Astrocyte (in vitro differentiated cells and primary cell): ENCODE data around the gene IFT74. TPM values are rescaled to one million over a fixed set of nuclear protein-coding genes. Genes with fewer than 3 reads are reported as not detected.

Source experiments
- DNase-seq: peaks from one replicate; pipeline ENCODE4 v3.0.0-alpha.2; 2010; ENCODE audit warnings: low read depth
- FAIRE-seq: peaks from 2 replicates; lab custom pipeline; 2011; peaks lifted over from hg19 to GRCh38; lab: Jason Lieb, UNC
- H2AFZ ChIP-seq: 2 replicates; pipeline ENCODE4 v1.6.0; 2012; ENCODE audit warnings: low read depth, low read length, inconsistent platforms
- H3K27ac ChIP-seq: 2 replicates; pipeline ENCODE4 v1.5.1; 2011; ENCODE audit warnings: low read depth, low read length, inconsistent platforms
- H3K27me3 ChIP-seq: 2 replicates; pipeline ENCODE4 v1.6.0; 2011; ENCODE audit warnings: low read length, inconsistent platforms; ENCODE audit not compliant: insufficient read depth
- H3K36me3 ChIP-seq: 2 replicates; pipeline ENCODE4 v1.5.1; 2011; ENCODE audit warnings: low read length, inconsistent platforms; ENCODE audit not compliant: insufficient read depth
- H3K4me1 ChIP-seq: 2 replicates; pipeline ENCODE4 v1.5.1; 2011; ENCODE audit warnings: low read length, inconsistent platforms; ENCODE audit not compliant: insufficient read depth
- H3K4me2 ChIP-seq: 2 replicates; pipeline ENCODE4 v1.6.0; 2012; ENCODE audit warnings: low read length, inconsistent platforms
- H3K4me3 ChIP-seq: 2 replicates; pipeline ENCODE4 v1.5.1; 2011; ENCODE audit warnings: low read depth, mild to moderate bottlenecking, low read length, inconsistent platforms; ENCODE audit not compliant: insufficient read depth
- H3K79me2 ChIP-seq: 2 replicates; pipeline ENCODE4 v1.6.0; 2012; ENCODE audit warnings: mild to moderate bottlenecking, low read length, inconsistent platforms; ENCODE audit not compliant: insufficient read depth
- H3K9ac ChIP-seq: 2 replicates; pipeline ENCODE4 v1.6.0; 2012; ENCODE audit warnings: mild to moderate bottlenecking, low read length, inconsistent platforms
- H3K9me3 ChIP-seq: 2 replicates; pipeline ENCODE4 v1.5.1; 2012; ENCODE audit warnings: low read depth, mild to moderate bottlenecking, low read length, inconsistent platforms; ENCODE audit not compliant: insufficient read depth
- H4K20me1 ChIP-seq: 2 replicates; pipeline ENCODE4 v1.6.0; 2012; ENCODE audit warnings: low read length, inconsistent platforms; ENCODE audit not compliant: insufficient read depth
- H3K27ac Mint-ChIP-seq: one replicate; pipeline ENCODE4 v1.8.0; 2021; ENCODE audit warnings: mild to moderate bottlenecking, mixed read lengths; ENCODE audit not compliant: unreplicated experiment
- H3K27me3 Mint-ChIP-seq: one replicate; pipeline ENCODE4 v1.8.0; 2021; ENCODE audit warnings: low read depth, mixed read lengths; ENCODE audit not compliant: unreplicated experiment
- H3K36me3 Mint-ChIP-seq: one replicate; pipeline ENCODE4 v1.8.0; 2021; ENCODE audit warnings: low read depth, mixed read lengths; ENCODE audit not compliant: unreplicated experiment
- H3K4me1 Mint-ChIP-seq: one replicate; pipeline ENCODE4 v1.8.0; 2021; ENCODE audit warnings: low read depth, mixed read lengths; ENCODE audit not compliant: unreplicated experiment
- H3K4me3 Mint-ChIP-seq: one replicate; pipeline ENCODE4 v1.8.0; 2021; ENCODE audit warnings: mild to moderate bottlenecking, moderate library complexity, mixed read lengths; ENCODE audit not compliant: unreplicated experiment
- H3K9me3 Mint-ChIP-seq: one replicate; pipeline ENCODE4 v1.8.0; 2021; ENCODE audit warnings: mild to moderate bottlenecking, mixed read lengths; ENCODE audit not compliant: unreplicated experiment
- CTCF ChIP-seq: IDR thresholded peaks from 2 replicates; pipeline ENCODE4 v1.5.1; 2011; ENCODE audit warnings: low read depth, mild to moderate bottlenecking, inconsistent platforms, low read length, moderate library complexity; ENCODE audit not compliant: insufficient read depth
- EZH2 ChIP-seq: IDR thresholded peaks from 2 replicates; pipeline ENCODE4 v1.6.1; 2012; ENCODE audit warnings: mild to moderate bottlenecking, low read length, inconsistent platforms; ENCODE audit not compliant: insufficient read depth
- total RNA-seq: library from RNA; stranded (reverse); gene quantifications from 2 replicates; pipeline ENCODE4 v1.2.1, GENCODE V29; 2021

Gene IFT74
- total RNA-seq, 1 donor from 2014 or later = 10.9 TPM

- Histone ChIP-seq H4K20me1 (peaks cover 50% of the 10 kb centered on the region), H2AFZ (no peak overlapping the region), H3K79me2 (peaks cover 90% of the 10 kb centered on the region), H3K9me3 (no peaks in the 10 kb centered on the region), H3K36me3 (no peaks in the 10 kb centered on the region), H3K27ac (no peak overlapping the region), H3K4me3 (no peak overlapping the region), H3K9ac (no peak overlapping the region), H3K27me3 (no peaks in the 10 kb centered on the region), H3K4me2 (no peak overlapping the region), H3K4me1 (no peaks in the 10 kb centered on the region)
- Mint-ChIP-seq H3K4me1 (peaks cover 3% of the 10 kb centered on the region), H3K4me3 (no peak overlapping the region), H3K36me3 (peaks cover 9% of the 10 kb centered on the region), H3K9me3 (peaks cover 3% of the 10 kb centered on the region), H3K27me3 (no peaks in the 10 kb centered on the region), H3K27ac (peak overlapping the region; percentile 62)
- TF ChIP-seq EZH2 = no peak
- TF ChIP-seq CTCF = no peak
- no peak for DNase-seq
- FAIRE-seq = no peak
These were observed 20.4 kb upstream of the IFT74 start for GRCh38 chr9:26935847-26936246.

- H3K27me3 ChIP-seq = no peaks in the 10 kb centered on the region
- no peak overlapping the region for H3K4me2 ChIP-seq
- Mint-ChIP-seq H3K9me3 (peaks cover 3% of the 10 kb centered on the region), H3K27me3 (no peaks in the 10 kb centered on the region), H3K4me1 (peaks cover 7% of the 10 kb centered on the region), H3K36me3 (peaks cover 3% of the 10 kb centered on the region), H3K4me3 (no peak overlapping the region), H3K27ac (no peak overlapping the region)
- TF ChIP-seq CTCF (no peak), EZH2 (no peak)
- peaks cover 62% of the 10 kb centered on the region for H4K20me1 ChIP-seq
- H2AFZ ChIP-seq = no peak overlapping the region
- DNase-seq = no peak
- no peaks in the 10 kb centered on the region for H3K36me3 ChIP-seq
- no peak for FAIRE-seq
- H3K9me3 ChIP-seq = no peaks in the 10 kb centered on the region
- H3K9ac ChIP-seq = no peak overlapping the region
- no peak overlapping the region for H3K27ac ChIP-seq
- H3K79me2 ChIP-seq = peaks cover 92% of the 10 kb centered on the region
- H3K4me1 ChIP-seq = no peaks in the 10 kb centered on the region
- no peak overlapping the region for H3K4me3 ChIP-seq
These were observed 18.3 kb upstream of the IFT74 start for GRCh38 chr9:26937816-26938371.

- DNase-seq = no peak
- Mint-ChIP-seq H3K36me3 (peaks cover 3% of the 10 kb centered on the region), H3K4me3 (no peak overlapping the region), H3K27me3 (no peaks in the 10 kb centered on the region), H3K4me1 (peaks cover 16% of the 10 kb centered on the region), H3K9me3 (peaks cover 3% of the 10 kb centered on the region), H3K27ac (no peak overlapping the region)
- Histone ChIP-seq H3K4me1 (no peaks in the 10 kb centered on the region), H2AFZ (no peak overlapping the region), H3K9ac (no peak overlapping the region), H3K27ac (no peak overlapping the region), H3K4me3 (no peak overlapping the region), H3K27me3 (no peaks in the 10 kb centered on the region), H3K9me3 (no peaks in the 10 kb centered on the region), H4K20me1 (peaks cover 68% of the 10 kb centered on the region), H3K36me3 (no peaks in the 10 kb centered on the region), H3K79me2 (peaks cover 99% of the 10 kb centered on the region), H3K4me2 (no peak overlapping the region)
- FAIRE-seq = no peak
- TF ChIP-seq CTCF (no peak), EZH2 (no peak)
These were observed 16.1 kb upstream of the IFT74 start for GRCh38 chr9:26939955-26940711.
